ENCODE results near the gene CCDC134. TPM values are rescaled to one million over a fixed set of nuclear protein-coding genes. Genes with fewer than 3 reads are reported as not detected.

CCDC134 gene
- total and polyA plus RNA-seq, 2 of the 13 experiments (the other 11 are each of a cell fraction or from before 2014, with no cell fraction given) = 4.8 to 17.4 TPM

DNA sequence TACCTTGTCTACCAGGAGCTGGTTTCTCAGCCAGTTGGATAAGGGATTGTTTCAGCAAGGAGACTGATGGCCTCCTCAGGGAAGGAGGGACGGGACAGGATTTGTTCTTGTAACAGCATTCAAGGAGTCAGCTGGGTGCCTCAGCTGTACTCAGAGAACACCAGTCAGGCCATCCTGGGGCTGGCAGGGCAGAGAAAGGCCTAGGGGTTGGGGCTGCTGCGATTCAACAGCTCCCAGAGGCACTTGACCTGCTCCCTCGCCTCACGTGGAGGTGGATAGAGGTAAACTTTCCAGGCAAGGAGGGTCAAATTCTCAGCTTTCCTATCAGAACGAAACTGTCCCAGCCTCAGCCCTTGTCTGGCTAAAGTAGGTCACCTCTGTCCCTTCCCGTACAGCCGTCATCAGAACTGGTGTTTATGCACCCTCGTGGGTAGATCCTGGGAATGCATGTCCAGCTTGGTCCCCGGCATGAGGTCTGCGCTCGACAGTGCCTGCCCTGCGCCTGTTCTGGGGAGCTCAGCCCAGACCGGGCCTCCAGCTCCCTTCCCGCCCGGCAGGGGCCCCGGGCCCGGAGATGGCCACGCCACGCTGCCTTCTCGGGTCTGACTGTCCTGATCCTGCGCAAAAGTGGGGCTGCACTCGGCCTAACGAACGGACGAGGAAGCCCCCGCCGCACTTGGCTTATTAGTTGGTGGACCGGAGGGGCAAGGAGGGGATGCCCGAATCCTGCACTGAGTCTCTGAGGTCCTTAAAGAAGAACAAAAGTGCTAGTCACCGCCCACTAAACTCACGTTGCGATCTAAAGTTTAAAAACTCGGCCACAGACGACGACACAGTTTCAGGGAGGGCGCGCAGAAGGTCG lies 762 bp upstream of the CCDC134 start (continued):
- TF ChIP-seq, protein P1, sequence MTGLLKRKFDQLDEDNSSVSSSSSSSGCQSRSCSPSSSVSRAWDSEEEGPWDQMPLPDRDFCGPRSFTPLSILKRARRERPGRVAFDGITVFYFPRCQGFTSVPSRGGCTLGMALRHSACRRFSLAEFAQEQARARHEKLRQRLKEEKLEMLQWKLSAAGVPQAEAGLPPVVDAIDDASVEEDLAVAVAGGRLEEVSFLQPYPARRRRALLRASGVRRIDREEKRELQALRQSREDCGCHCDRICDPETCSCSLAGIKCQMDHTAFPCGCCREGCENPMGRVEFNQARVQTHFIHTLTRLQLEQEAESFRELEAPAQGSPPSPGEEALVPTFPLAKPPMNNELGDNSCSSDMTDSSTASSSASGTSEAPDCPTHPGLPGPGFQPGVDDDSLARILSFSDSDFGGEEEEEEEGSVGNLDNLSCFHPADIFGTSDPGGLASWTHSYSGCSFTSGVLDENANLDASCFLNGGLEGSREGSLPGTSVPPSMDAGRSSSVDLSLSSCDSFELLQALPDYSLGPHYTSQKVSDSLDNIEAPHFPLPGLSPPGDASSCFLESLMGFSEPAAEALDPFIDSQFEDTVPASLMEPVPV (CRISPR knock-in tag; IDR thresholded peaks at IDR 0.05) = peak; percentile 63; the same call in 1 of the 2 replicates
- peak; percentile 30; the same call in 1 of the 2 replicates for TF ChIP-seq ZSCAN5A (CRISPR knock-in tag; IDR thresholded peaks at IDR 0.05; ENCODE audit: borderline replicate concordance)
- TF ChIP-seq ZSCAN12 (CRISPR knock-in tag; IDR thresholded peaks at IDR 0.05) = 0 out of 2 replicates have a peak, but pooled peaks have one; percentile 5
- TF ChIP-seq, protein P2, sequence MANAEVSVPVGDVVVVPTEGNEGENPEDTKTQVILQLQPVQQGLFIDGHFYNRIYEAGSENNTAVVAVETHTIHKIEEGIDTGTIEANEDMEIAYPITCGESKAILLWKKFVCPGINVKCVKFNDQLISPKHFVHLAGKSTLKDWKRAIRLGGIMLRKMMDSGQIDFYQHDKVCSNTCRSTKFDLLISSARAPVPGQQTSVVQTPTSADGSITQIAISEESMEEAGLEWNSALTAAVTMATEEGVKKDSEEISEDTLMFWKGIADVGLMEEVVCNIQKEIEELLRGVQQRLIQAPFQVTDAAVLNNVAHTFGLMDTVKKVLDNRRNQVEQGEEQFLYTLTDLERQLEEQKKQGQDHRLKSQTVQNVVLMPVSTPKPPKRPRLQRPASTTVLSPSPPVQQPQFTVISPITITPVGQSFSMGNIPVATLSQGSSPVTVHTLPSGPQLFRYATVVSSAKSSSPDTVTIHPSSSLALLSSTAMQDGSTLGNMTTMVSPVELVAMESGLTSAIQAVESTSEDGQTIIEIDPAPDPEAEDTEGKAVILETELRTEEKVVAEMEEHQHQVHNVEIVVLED (CRISPR knock-in tag; IDR thresholded peaks at IDR 0.05; ENCODE audit: borderline replicate concordance) = no peak
- TF ChIP-seq GLI4 (CRISPR knock-in tag; IDR thresholded peaks at IDR 0.05; ENCODE audit: borderline replicate concordance) = no peak
- peak; percentile 11; the same call in 1 of the 2 replicates for TF ChIP-seq ZNF430 (CRISPR knock-in tag; IDR thresholded peaks at IDR 0.05)
- peak; percentile 28; the same call in 1 of the 2 replicates for TF ChIP-seq ZNF598 (CRISPR knock-in tag; IDR thresholded peaks at IDR 0.05; ENCODE audit: borderline replicate concordance)
- TF ChIP-seq ZBTB38 (CRISPR knock-in tag; IDR thresholded peaks at IDR 0.05) = peak; percentile 90
- TF ChIP-seq ZNF546 (CRISPR knock-in tag; conservative IDR thresholded peaks at IDR 0.05) = no peak; the same call in 1 of the 2 replicates
- TF ChIP-seq RNF2 (conservative IDR thresholded peaks at IDR 0.05; ENCODE audit: low read depth) = 0 out of 2 replicates have a peak, but pooled peaks have one; percentile 15
- TF ChIP-seq ZNF564 (CRISPR knock-in tag; IDR thresholded peaks at IDR 0.05) = peak; percentile 51; the same call in 1 of the 2 replicates
- no peak for TF ChIP-seq MYC (CRISPR knock-in tag; IDR thresholded peaks at IDR 0.05; ENCODE audit: borderline replicate concordance)
- TF ChIP-seq XRCC5 (optimal IDR thresholded peaks at IDR 0.05; ENCODE audit: low read length) = no peak
- TF ChIP-seq TOPORS (CRISPR knock-in tag; IDR thresholded peaks at IDR 0.05) = peak; percentile 25; the same call in 1 of the 2 replicates
- TF ChIP-seq, protein P3, sequence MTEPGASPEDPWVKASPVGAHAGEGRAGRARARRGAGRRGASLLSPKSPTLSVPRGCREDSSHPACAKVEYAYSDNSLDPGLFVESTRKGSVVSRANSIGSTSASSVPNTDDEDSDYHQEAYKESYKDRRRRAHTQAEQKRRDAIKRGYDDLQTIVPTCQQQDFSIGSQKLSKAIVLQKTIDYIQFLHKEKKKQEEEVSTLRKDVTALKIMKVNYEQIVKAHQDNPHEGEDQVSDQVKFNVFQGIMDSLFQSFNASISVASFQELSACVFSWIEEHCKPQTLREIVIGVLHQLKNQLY (CRISPR knock-in tag; IDR thresholded peaks at IDR 0.05) = no peak
- TF ChIP-seq, protein P4, sequence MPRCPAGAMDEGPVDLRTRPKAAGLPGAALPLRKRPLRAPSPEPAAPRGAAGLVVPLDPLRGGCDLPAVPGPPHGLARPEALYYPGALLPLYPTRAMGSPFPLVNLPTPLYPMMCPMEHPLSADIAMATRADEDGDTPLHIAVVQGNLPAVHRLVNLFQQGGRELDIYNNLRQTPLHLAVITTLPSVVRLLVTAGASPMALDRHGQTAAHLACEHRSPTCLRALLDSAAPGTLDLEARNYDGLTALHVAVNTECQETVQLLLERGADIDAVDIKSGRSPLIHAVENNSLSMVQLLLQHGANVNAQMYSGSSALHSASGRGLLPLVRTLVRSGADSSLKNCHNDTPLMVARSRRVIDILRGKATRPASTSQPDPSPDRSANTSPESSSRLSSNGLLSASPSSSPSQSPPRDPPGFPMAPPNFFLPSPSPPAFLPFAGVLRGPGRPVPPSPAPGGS (CRISPR knock-in tag; IDR thresholded peaks at IDR 0.05) = peak; percentile 67; the same call in 1 of the 2 replicates
- 0 out of 2 replicates have a peak, but pooled peaks have one; percentile 17 for TF ChIP-seq ZXDC (CRISPR knock-in tag; IDR thresholded peaks at IDR 0.05)
- 0 out of 2 replicates have a peak, but pooled peaks have one; percentile 1 for TF ChIP-seq NR3C1 (CRISPR knock-in tag; IDR thresholded peaks at IDR 0.05)
